Osteocyte (in vitro differentiated cells): ENCODE measurements around the gene CAB39L. TPM values are rescaled to one million over a fixed set of nuclear protein-coding genes. Genes with fewer than 3 reads are reported as not detected.

ENCODE experiments used
- DNase-seq: peaks from one replicate; pipeline ENCODE4 v3.0.0; 2021; ENCODE audit warnings: mixed read lengths; ENCODE audit not compliant: unreplicated experiment; ENCODE audit errors: extremely low spot score
- H3K27ac Mint-ChIP-seq: one replicate; pipeline ENCODE4 v1.8.0; 2021; ENCODE audit warnings: mild to moderate bottlenecking, mixed read lengths; ENCODE audit not compliant: unreplicated experiment
- H3K27me3 Mint-ChIP-seq: one replicate; pipeline ENCODE4 v1.8.0; 2021; ENCODE audit warnings: mixed read lengths; ENCODE audit not compliant: unreplicated experiment
- H3K36me3 Mint-ChIP-seq: one replicate; pipeline ENCODE4 v1.8.0; 2021; ENCODE audit warnings: mixed read lengths; ENCODE audit not compliant: unreplicated experiment
- H3K4me1 Mint-ChIP-seq: one replicate; pipeline ENCODE4 v1.8.0; 2021; ENCODE audit warnings: mixed read lengths; ENCODE audit not compliant: unreplicated experiment
- H3K4me3 Mint-ChIP-seq: one replicate; pipeline ENCODE4 v1.8.0; 2021; ENCODE audit warnings: mild to moderate bottlenecking, moderate library complexity, mixed read lengths; ENCODE audit not compliant: unreplicated experiment
- H3K9me3 Mint-ChIP-seq: one replicate; pipeline ENCODE4 v1.8.0; 2021; ENCODE audit warnings: mixed read lengths; ENCODE audit not compliant: unreplicated experiment
- CTCF ChIP-seq: fragments of 200-600 bp; sonication (generic); IDR thresholded peaks from 2 replicates; pipeline ENCODE4 v1.5.0; 2021; ENCODE audit warnings: antibody characterized with exemption, mild to moderate bottlenecking, moderate library complexity
- total RNA-seq: library from RNA; stranded (reverse); gene quantifications from 2 replicates; pipeline ENCODE4 v1.2.1, GENCODE V29; 2021

The CAB39L gene
- total RNA-seq, 1 donor from 2014 or later: 8.3 TPM

GRCh38 chr13:49456156-49456555 is 12.3 kb upstream of the CAB39L start:
- DNase-seq: no peak
- Mint-ChIP-seq H3K36me3 (peaks cover 15% of the 10 kb centered on the region), H3K4me3 (no peak overlapping the region), H3K27ac (no peak overlapping the region), H3K9me3 (no peaks in the 10 kb centered on the region), H3K4me1 (peaks cover 14% of the 10 kb centered on the region), H3K27me3 (no peaks in the 10 kb centered on the region)
- no peak for TF ChIP-seq CTCF

GRCh38 chr13:49455007-49455398 is 11.1 kb upstream of the CAB39L start:
- Mint-ChIP-seq H3K4me3 (no peak overlapping the region), H3K4me1 (peaks cover 14% of the 10 kb centered on the region), H3K9me3 (no peaks in the 10 kb centered on the region), H3K27me3 (no peaks in the 10 kb centered on the region), H3K27ac (no peak overlapping the region), H3K36me3 (peaks cover 10% of the 10 kb centered on the region)
- no peak for TF ChIP-seq CTCF
- no peak for DNase-seq

GRCh38 chr13:49454388-49455006 is 10.6 kb upstream of the CAB39L start:
- peaks cover 14% of the 10 kb centered on the region for H3K36me3 Mint-ChIP-seq
- no peak for TF ChIP-seq CTCF
- no peaks in the 10 kb centered on the region for H3K27me3 Mint-ChIP-seq
- no peaks in the 10 kb centered on the region for H3K9me3 Mint-ChIP-seq
- H3K4me3 Mint-ChIP-seq: no peak overlapping the region
- H3K4me1 Mint-ChIP-seq: peaks cover 14% of the 10 kb centered on the region
- no peak for DNase-seq
- no peak overlapping the region for H3K27ac Mint-ChIP-seq

- DNase-seq: no peak
- H3K4me3 Mint-ChIP-seq: no peak overlapping the region
- H3K27me3 Mint-ChIP-seq: no peaks in the 10 kb centered on the region
- peaks cover 19% of the 10 kb centered on the region for H3K36me3 Mint-ChIP-seq
- H3K27ac Mint-ChIP-seq: no peak overlapping the region
- TF ChIP-seq CTCF: no peak
- H3K4me1 Mint-ChIP-seq: peaks cover 16% of the 10 kb centered on the region
- H3K9me3 Mint-ChIP-seq: no peaks in the 10 kb centered on the region
These were observed 9.6 kb upstream of the CAB39L start for GRCh38 chr13:49453465-49453864.

GRCh38 chr13:49452725-49453457 is 9.0 kb upstream of the CAB39L start:
- no peak for DNase-seq
- Mint-ChIP-seq H3K27ac (no peak overlapping the region), H3K27me3 (no peaks in the 10 kb centered on the region), H3K36me3 (peaks cover 19% of the 10 kb centered on the region), H3K9me3 (no peaks in the 10 kb centered on the region), H3K4me3 (no peak overlapping the region), H3K4me1 (peaks cover 14% of the 10 kb centered on the region)
- no peak for TF ChIP-seq CTCF
